CD4-positive, alpha-beta memory T cell (primary cell): ENCODE results near the gene KIAA1958. TPM values are rescaled to one million over a fixed set of nuclear protein-coding genes. Genes with fewer than 3 reads are reported as not detected.

Experiments
- CTCF ChIA-PET: fragments of 350-600 bp; sonication (Branson Sonifier 250); formaldehyde crosslinking; loops from one replicate; lab custom pipeline; 2021; ENCODE audit warnings: inconsistent platforms; ENCODE audit not compliant: partially characterized antibody; lab: Charles Lee
- POLR2A ChIA-PET: fragments of 350-600 bp; sonication (Branson Sonifier 250); formaldehyde crosslinking; loops from one replicate; lab custom pipeline; 2021; ENCODE audit not compliant: partially characterized antibody; lab: Charles Lee
- DNase-seq, 5 donors: peaks; one replicate each; pipeline versions ENCODE4 v3.0.0 to v3.0.0-alpha.2; 2020 to 2022; ENCODE audit warnings: mixed read lengths in 1 of 5
- H3K27ac ChIP-seq: one replicate; pipeline ENCODE4 v1.7.0; 2013; ENCODE audit warnings: low read depth, low read length
- H3K27me3 ChIP-seq: 2 replicates; pipeline ENCODE4 v1.7.0; 2013; ENCODE audit warnings: mild to moderate bottlenecking, low read length, moderate library complexity; ENCODE audit not compliant: insufficient read depth
- H3K36me3 ChIP-seq: 2 replicates; pipeline ENCODE4 v1.7.0; 2013; ENCODE audit warnings: mild to moderate bottlenecking, low read length, moderate library complexity; ENCODE audit not compliant: insufficient read depth
- H3K4me1 ChIP-seq: 2 replicates; pipeline ENCODE4 v1.7.0; 2013; ENCODE audit warnings: mild to moderate bottlenecking, low read length, moderate library complexity; ENCODE audit not compliant: insufficient read depth
- H3K4me3 ChIP-seq, 2 donors: one replicate each; pipeline ENCODE4 v1.7.0; 2013; ENCODE audit warnings: low read length in 2 of 2, mild to moderate bottlenecking in 1 of 2
- H3K9me3 ChIP-seq, 2 donors: one replicate each; pipeline ENCODE4 v1.7.0; 2013; ENCODE audit warnings: low read length in 2 of 2, control low read depth in 1 of 2; ENCODE audit not compliant: control insufficient read depth in 1 of 2
- H3K27ac Mint-ChIP-seq, 7 donors: one replicate each; pipeline ENCODE4 v1.8.0; 2020 to 2021; ENCODE audit warnings: mixed read lengths in 7 of 7, mild to moderate bottlenecking in 6 of 7, inconsistent platforms in 3 of 7, moderate library complexity in 3 of 7
- H3K27me3 Mint-ChIP-seq, 2 donors: one replicate each; pipeline ENCODE4 v1.8.0; 2020 to 2021; ENCODE audit warnings: mixed read lengths in 2 of 2
- H3K36me3 Mint-ChIP-seq, 2 donors: one replicate each; pipeline ENCODE4 v1.8.0; 2020 to 2021; ENCODE audit warnings: mixed read lengths in 2 of 2, inconsistent platforms in 1 of 2, mild to moderate bottlenecking in 1 of 2
- H3K4me1 Mint-ChIP-seq, 4 donors: one replicate each; pipeline ENCODE4 v1.8.0; 2020 to 2021; ENCODE audit warnings: mixed read lengths in 4 of 4, mild to moderate bottlenecking in 1 of 4
- H3K4me3 Mint-ChIP-seq, 8 donors: one replicate each; pipeline ENCODE4 v1.8.0; 2020 to 2021; ENCODE audit warnings: mixed read lengths in 8 of 8, mild to moderate bottlenecking in 7 of 8, moderate library complexity in 6 of 8, inconsistent platforms in 3 of 8
- H3K9me3 Mint-ChIP-seq, 8 donors: one replicate each; pipeline ENCODE4 v1.8.0; 2020 to 2021; ENCODE audit warnings: mixed read lengths in 8 of 8, mild to moderate bottlenecking in 5 of 8, inconsistent platforms in 3 of 8, moderate library complexity in 1 of 8
- intact Hi-C: fragments of 100-400 bp; cut with micrococcal nuclease; formaldehyde crosslinking; loops from one replicate; pipeline ENCODE4 v1.15.1; 2023
- polyA plus RNA-seq, 2 donors: library from polyadenylated mRNA; unstranded; fragments of 300-500 nt; fragmentation: Illumina TruSeq; gene quantifications; one replicate each; pipeline ENCODE4 v1.2.3, GENCODE V29; 2021
- total RNA-seq, 2 experiments: library from RNA; stranded (reverse); gene quantifications; one replicate each; pipeline ENCODE4 v1.2.3, GENCODE V29; 2021

KIAA1958 gene
- total and polyA plus RNA-seq, 4 experiments from 2014 or later, result 0.63 to 5.1 (median 2.8) TPM

DNA sequence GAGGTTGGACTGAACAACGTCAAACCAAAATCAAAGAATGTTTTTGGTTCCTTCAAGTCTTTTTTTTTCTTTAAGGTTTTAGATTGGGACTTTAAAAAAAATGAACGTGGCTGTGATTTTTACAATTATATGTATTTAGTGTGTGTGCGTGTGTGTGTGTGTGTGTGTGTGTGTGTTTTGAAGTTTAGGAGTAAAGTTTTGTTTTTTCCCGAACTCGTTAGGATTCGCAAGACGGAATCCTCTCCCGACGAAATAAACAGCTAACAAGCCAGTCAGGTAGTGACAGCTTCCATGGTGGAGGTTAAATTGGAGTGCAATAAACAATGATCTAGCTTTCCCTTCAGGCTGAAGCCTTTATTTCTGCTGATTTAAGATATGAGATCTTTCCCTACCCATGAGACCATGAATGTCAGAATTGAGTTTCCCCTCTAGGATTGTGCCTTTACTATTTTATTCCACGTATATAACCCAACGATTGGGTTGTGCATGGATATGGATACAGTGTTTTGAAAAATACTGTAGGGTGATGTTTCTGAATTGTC, 1.2 kb downstream of the KIAA1958 start:
- CTCF ChIA-PET, result interaction anchor here (0.7 to 1.0 kb wide), 2 partner anchors 45 to 194 kb away, joined by 3 read pairs; no protein-coding TSS in a partner anchor
- POLR2A ChIA-PET, result no interaction called here

DNA sequence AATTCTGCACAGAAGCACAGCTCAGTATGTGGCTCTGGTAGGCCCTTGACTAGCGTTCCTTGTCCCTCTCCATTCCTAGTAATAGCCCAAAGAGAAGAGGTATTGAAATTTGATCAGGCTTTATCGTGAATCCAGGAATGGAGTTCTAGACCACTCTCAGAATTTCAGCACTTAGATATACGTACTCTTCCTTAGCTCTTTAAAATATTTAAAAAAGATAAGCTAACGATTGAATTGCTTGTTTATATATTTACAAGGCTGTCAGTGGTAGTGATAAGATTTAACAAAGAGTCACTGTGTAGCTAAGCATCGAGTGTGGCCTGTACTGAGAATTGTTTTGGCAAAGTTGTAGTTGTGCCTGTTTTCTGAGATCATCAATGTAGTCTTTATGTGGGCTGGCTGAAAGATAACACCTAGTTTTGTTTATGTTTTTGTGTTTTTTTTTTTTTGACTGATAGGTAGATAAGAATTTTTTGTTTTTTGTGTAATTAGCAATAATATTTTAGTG, 2.5 kb downstream of the KIAA1958 start:
- H3K9me3 Mint-ChIP-seq, result peaks cover 0 to 12% (median 8%) of the 10 kb centered on the region in 8 donors
- peak overlapping the region in 1 of 8 donors; percentile 4 for H3K4me3 Mint-ChIP-seq
- ChIA-PET POLR2A (no interaction called here), CTCF (interaction anchor here (0.6 to 1.0 kb wide), 3 partner anchors 50 to 193 kb away, joined by 3 read pairs; no protein-coding TSS in a partner anchor)
- Histone ChIP-seq H3K9me3 (peaks cover 0 to 7% of the 10 kb centered on the region in 2 donors), H3K4me1 (peaks cover 8% of the 10 kb centered on the region), H3K27me3 (no peaks in the 10 kb centered on the region), H3K27ac (no peak overlapping the region), H3K36me3 (no peaks in the 10 kb centered on the region), H3K4me3 (no peak overlapping the region)
- no peak for DNase-seq
- H3K36me3 Mint-ChIP-seq, result peaks cover 8 to 14% of the 10 kb centered on the region in 2 donors
- no peaks in the 10 kb centered on the region for H3K27me3 Mint-ChIP-seq
- peaks cover 12 to 28% (median 16%) of the 10 kb centered on the region in 4 donors for H3K4me1 Mint-ChIP-seq
- peak overlapping the region in 3 of 7 donors; percentile 4 to 25 (median 14) for H3K27ac Mint-ChIP-seq
- intact Hi-C loops, result loop anchor here (5.0 kb wide), 1 partner anchor 1007 kb away; the partner anchor contains the start of gene ECPAS

More for the DNA sequence above, 1.2 kb downstream of the KIAA1958 start:
- peaks cover 12 to 28% (median 16%) of the 10 kb centered on the region in 4 donors for H3K4me1 Mint-ChIP-seq
- intact Hi-C loops, result loop anchor here (2.0 to 5.0 kb wide), 4 partner anchors 45 to 1006 kb away; partner anchors contain the start of genes ECPAS and PTBP3
- DNase-seq, result peak in 1 of 5 donors; percentile 2
- H3K9me3 ChIP-seq, result no peaks in the 10 kb centered on the region
- H3K36me3 ChIP-seq, result no peaks in the 10 kb centered on the region
- no peak overlapping the region for H3K4me3 ChIP-seq
- H3K27me3 ChIP-seq, result no peaks in the 10 kb centered on the region
- H3K27me3 Mint-ChIP-seq, result no peaks in the 10 kb centered on the region
- no peak overlapping the region for H3K27ac ChIP-seq
- H3K27ac Mint-ChIP-seq, result peak overlapping the region; percentile 71 to 95 (median 88)
- H3K4me3 Mint-ChIP-seq, result peak overlapping the region; percentile 92 to 98 (median 94)
- H3K4me1 ChIP-seq, result peaks cover 8% of the 10 kb centered on the region
- H3K36me3 Mint-ChIP-seq, result peaks cover 0 to 9% of the 10 kb centered on the region in 2 donors
- peaks cover 0 to under 1% (median 0%) of the 10 kb centered on the region in 8 donors for H3K9me3 Mint-ChIP-seq

DNA sequence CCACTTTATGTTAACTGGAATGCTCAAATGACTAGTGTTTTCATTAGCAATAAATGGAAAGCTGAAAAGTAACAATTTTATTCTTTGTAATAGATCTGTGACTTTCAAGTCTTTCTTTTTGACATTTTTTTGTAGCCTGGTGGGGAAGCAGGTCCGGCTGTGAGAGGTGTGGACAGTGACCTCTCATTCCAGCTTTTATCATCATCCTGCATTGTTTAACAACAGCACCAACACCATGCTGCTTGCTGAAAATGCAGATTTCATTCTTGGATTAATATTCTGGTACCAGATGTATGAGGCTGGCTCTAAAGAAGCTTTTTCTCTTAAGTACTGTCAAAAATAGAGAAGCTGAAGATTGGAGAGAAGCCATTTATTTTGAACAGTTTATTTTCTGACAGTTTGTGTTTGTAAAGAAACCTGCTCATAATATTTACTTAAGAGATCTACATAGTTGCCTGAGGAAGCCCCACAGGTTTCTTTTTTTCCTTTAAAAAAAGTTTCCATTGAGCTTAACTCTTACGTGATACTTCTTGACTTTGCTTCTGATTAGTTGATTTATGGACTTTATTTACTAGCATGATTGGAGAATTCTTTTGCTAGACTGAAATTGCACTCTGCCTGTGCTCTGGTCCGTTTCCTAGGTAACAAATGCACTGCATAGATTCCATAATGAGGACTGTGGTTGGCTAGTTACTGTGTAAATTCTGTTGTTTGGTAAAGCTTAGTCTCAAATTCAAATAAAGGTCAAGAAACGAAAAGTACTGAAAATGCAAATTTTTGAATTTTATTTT, 3.4 kb downstream of the KIAA1958 start:
- DNase-seq, result no peak
- CTCF ChIA-PET, result no interaction called here
- H3K27ac Mint-ChIP-seq, result peak overlapping the region in 2 of 7 donors; percentile 19 to 59
- peaks cover 15 to 17% of the 10 kb centered on the region in 2 donors for H3K36me3 Mint-ChIP-seq
- H3K9me3 Mint-ChIP-seq, result peaks cover 0 to 22% (median 17%) of the 10 kb centered on the region in 8 donors
- Histone ChIP-seq H3K36me3 (no peaks in the 10 kb centered on the region), H3K9me3 (peaks cover 0 to 7% of the 10 kb centered on the region in 2 donors), H3K4me3 (no peak overlapping the region), H3K4me1 (peaks cover 8% of the 10 kb centered on the region), H3K27ac (no peak overlapping the region), H3K27me3 (no peaks in the 10 kb centered on the region)
- H3K4me1 Mint-ChIP-seq, result peaks cover 10 to 27% (median 16%) of the 10 kb centered on the region in 4 donors
- H3K4me3 Mint-ChIP-seq, result peak overlapping the region in 1 of 8 donors; percentile 7
- POLR2A ChIA-PET, result interaction anchor here (1.3 kb wide), 1 partner anchor 110 kb away, joined by 4 read pairs; the partner anchor contains the start of gene HSDL2
- no peaks in the 10 kb centered on the region for H3K27me3 Mint-ChIP-seq
- intact Hi-C loops, result loop anchor here (5.0 kb wide), 1 partner anchor 1008 kb away; the partner anchor contains the start of gene ECPAS

DNA sequence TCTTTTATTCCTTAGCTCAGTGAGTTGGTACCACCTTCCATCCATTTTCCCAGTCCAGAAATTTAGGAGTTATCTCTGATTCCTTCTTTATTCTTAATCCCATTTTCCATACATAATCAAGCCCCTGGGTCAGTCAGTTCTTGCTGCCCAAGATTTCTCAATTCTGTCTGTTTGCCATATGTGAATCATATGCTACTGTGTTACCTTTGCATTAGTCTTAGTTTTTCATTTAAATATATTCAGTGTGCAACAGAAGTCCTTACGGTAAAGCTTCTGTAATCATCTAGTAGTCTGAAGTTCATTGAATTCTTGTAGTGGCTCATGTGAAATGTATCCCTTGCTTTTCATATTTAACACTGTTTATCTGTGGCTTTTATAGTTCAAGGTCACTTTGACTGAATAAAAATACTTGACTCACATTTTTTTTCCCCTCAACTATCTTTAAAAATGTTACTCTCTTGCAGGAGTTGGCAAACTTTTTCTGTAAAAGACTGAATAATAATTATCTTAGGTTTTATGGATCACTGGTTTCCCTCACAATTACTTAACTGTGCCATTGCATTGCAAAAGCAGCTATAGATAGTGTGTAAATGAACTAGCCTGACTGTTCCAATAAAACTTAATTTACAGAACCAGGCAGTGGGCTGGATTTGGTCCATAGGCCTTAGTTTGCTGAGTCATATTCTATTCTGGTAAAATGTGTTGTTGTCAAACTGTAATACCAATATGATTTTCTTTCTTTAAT, 6.9 kb downstream of the KIAA1958 start:
- Mint-ChIP-seq H3K4me3 (no peak overlapping the region), H3K4me1 (peaks cover 0 to 4% (median 1%) of the 10 kb centered on the region in 4 donors), H3K27ac (no peak overlapping the region), H3K9me3 (peaks cover 0 to 29% (median 24%) of the 10 kb centered on the region in 8 donors), H3K36me3 (peaks cover 14 to 24% of the 10 kb centered on the region in 2 donors), H3K27me3 (no peaks in the 10 kb centered on the region)
- Histone ChIP-seq H3K36me3 (no peaks in the 10 kb centered on the region), H3K27me3 (no peaks in the 10 kb centered on the region), H3K27ac (no peak overlapping the region), H3K4me1 (no peaks in the 10 kb centered on the region), H3K9me3 (peaks cover 0 to 7% of the 10 kb centered on the region in 2 donors), H3K4me3 (no peak overlapping the region)
- POLR2A ChIA-PET, result no interaction called here
- intact Hi-C loops, result no loop called here
- CTCF ChIA-PET, result no interaction called here
- DNase-seq, result no peak

DNA sequence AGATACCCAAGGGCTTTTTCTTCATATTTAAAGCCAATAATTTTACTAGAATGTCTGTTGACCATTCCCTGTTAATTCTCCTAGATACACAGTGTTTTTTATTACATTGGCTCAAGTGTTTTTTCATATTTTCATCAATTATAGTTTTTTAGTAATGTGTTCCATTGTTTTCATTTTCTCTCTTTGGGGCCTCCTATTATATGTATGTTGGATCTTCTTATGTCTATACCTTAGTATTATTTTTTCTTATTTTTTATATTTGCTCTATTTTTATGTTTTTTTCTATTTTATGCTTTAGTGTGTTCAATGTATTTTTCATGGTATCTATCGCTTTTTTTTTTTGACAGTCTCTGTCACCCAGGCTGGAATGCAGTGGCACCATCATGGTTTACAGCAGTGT, 7.5 kb downstream of the KIAA1958 start:
- H3K27ac Mint-ChIP-seq, result no peak overlapping the region
- CTCF ChIA-PET, result no interaction called here
- peaks cover 0 to 29% (median 24%) of the 10 kb centered on the region in 8 donors for H3K9me3 Mint-ChIP-seq
- H3K27me3 Mint-ChIP-seq, result no peaks in the 10 kb centered on the region
- peaks cover 0 to 4% (median 1%) of the 10 kb centered on the region in 4 donors for H3K4me1 Mint-ChIP-seq
- Histone ChIP-seq H3K9me3 (peaks cover 0 to 7% of the 10 kb centered on the region in 2 donors), H3K4me3 (no peak overlapping the region), H3K27me3 (no peaks in the 10 kb centered on the region), H3K36me3 (no peaks in the 10 kb centered on the region), H3K4me1 (no peaks in the 10 kb centered on the region), H3K27ac (no peak overlapping the region)
- intact Hi-C loops, result no loop called here
- POLR2A ChIA-PET, result no interaction called here
- no peak for DNase-seq
- H3K36me3 Mint-ChIP-seq, result peaks cover 14 to 24% of the 10 kb centered on the region in 2 donors
- H3K4me3 Mint-ChIP-seq, result no peak overlapping the region

DNA sequence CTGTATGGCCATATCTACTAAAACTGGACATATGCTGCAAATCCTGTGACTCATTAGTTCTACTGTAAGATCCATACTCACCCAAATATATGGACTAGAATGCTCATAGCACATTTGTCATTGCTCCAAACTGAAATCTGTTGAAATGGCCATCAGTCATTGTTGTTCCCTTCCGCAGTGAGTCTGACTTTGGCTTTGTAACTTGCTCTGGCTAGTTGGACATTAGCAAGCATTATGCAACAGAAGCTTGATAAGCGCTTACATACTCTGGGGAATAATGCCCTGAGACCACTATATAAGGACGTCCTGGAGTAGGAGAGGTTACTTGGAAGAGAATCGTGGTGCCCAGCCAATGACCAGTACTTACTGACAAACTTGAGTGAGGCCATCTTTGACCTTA, 9.0 kb downstream of the KIAA1958 start:
- peaks cover 0 to 3% (median 0%) of the 10 kb centered on the region in 4 donors for H3K4me1 Mint-ChIP-seq
- Histone ChIP-seq H3K36me3 (no peaks in the 10 kb centered on the region), H3K27ac (no peak overlapping the region), H3K4me1 (no peaks in the 10 kb centered on the region), H3K27me3 (no peaks in the 10 kb centered on the region), H3K9me3 (peaks cover 0 to 7% of the 10 kb centered on the region in 2 donors), H3K4me3 (no peak overlapping the region)
- ChIA-PET CTCF (no interaction called here), POLR2A (interaction anchor here (0.5 kb wide), 1 partner anchor 49 kb away, joined by 3 read pairs; no protein-coding TSS in a partner anchor)
- H3K4me3 Mint-ChIP-seq, result no peak overlapping the region
- intact Hi-C loops, result no loop called here
- no peak for DNase-seq
- no peak overlapping the region for H3K27ac Mint-ChIP-seq
- H3K9me3 Mint-ChIP-seq, result peaks cover 0 to 29% (median 24%) of the 10 kb centered on the region in 8 donors
- no peaks in the 10 kb centered on the region for H3K27me3 Mint-ChIP-seq
- peaks cover 14 to 24% of the 10 kb centered on the region in 2 donors for H3K36me3 Mint-ChIP-seq
